Activated CD8-positive, alpha-beta T cell treated with anti-CD3 and anti-CD28 coated beads for 36 hours (primary cell): ENCODE measurements around the gene NCKAP1. TPM values are rescaled to one million over a fixed set of nuclear protein-coding genes. Genes with fewer than 3 reads are reported as not detected.

ENCODE experiments used
- ATAC-seq: fragments of 200-7000 bp; cut with Tn5 transposase; one replicate; pipeline ENCODE4 v1.10.0; 2021; ENCODE audit warnings: mild to moderate bottlenecking, moderate library complexity
- CTCF ChIA-PET: fragments of 350-600 bp; sonication (Branson Sonifier 250); formaldehyde crosslinking; loops from one replicate; lab custom pipeline; 2021; ENCODE audit warnings: antibody characterized with exemption; lab: Charles Lee
- POLR2A ChIA-PET: fragments of 350-600 bp; sonication (Branson Sonifier 250); formaldehyde crosslinking; loops from one replicate; lab custom pipeline; 2021; ENCODE audit warnings: antibody characterized with exemption; lab: Charles Lee
- DNase-seq: peaks from one replicate; pipeline ENCODE4 v3.0.0-alpha.2; 2020
- H3K27ac Mint-ChIP-seq: one replicate; pipeline ENCODE4 v1.8.0; 2021; ENCODE audit warnings: mild to moderate bottlenecking, mixed read lengths
- H3K27me3 Mint-ChIP-seq: one replicate; pipeline ENCODE4 v1.8.0; 2021; ENCODE audit warnings: mixed read lengths
- H3K36me3 Mint-ChIP-seq: one replicate; pipeline ENCODE4 v1.8.0; 2021; ENCODE audit warnings: low read depth, mixed read lengths
- H3K4me1 Mint-ChIP-seq: one replicate; pipeline ENCODE4 v1.8.0; 2021; ENCODE audit warnings: low read depth, mixed read lengths
- H3K4me3 Mint-ChIP-seq: one replicate; pipeline ENCODE4 v1.8.0; 2021; ENCODE audit warnings: mild to moderate bottlenecking, moderate library complexity, mixed read lengths
- H3K9me3 Mint-ChIP-seq: one replicate; pipeline ENCODE4 v1.8.0; 2021; ENCODE audit warnings: mixed read lengths
- intact Hi-C: fragments of 100-400 bp; cut with micrococcal nuclease; formaldehyde crosslinking; loops from one replicate; pipeline ENCODE4 v1.10.0; 2022
- total RNA-seq, 2 experiments: library from RNA; stranded (reverse); gene quantifications; one replicate each; pipeline ENCODE4 v1.2.3, GENCODE V29; 2021
- TF ChIP-seq, protein P1 (sequence below): fragments of 200-600 bp; IDR thresholded peaks from one replicate; pipeline ENCODE4 v1.8.0; 2022; ENCODE audit warnings: antibody characterized with exemption, mild to moderate bottlenecking

Gene NCKAP1
- total RNA-seq, 2 experiments from 2014 or later = 3.1 to 3.9 TPM

DNA sequence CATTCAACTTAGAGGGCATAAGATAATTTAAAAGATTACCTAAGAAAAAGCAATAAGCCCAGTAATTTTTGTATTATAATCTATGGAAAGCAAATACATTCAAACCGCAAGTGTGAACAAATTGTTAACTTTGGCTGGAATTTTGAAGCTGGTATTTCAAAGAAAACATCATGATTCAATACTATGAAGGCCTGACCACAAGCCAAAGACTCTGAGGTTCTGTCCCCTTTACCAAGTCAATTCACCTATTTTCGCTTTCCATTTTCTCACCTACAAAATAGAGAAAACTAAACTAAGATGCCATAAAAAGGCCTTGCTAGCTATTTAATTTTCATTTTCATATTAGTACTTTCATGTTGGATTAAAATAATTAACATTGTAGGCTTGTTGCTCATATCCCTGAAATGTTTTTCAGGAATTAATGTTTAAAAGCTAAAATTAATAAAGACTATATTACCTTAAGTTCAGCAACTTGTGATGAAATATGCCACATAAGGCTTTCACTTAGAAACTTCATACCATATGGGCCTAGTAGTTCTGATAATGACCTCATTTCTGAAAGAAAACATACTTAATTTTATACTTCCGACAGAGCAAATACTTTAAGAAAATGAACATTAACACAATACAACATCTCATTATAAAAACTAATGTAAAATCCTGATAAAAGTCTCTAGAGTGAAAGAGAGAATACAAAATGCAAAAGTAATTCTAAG, 86.2 kb downstream of the NCKAP1 start:
- no peaks in the 10 kb centered on the region for H3K9me3 Mint-ChIP-seq
- intact Hi-C loops = no loop called here
- DNase-seq (peak; percentile 37), ATAC-seq (peak; percentile 79)
- ChIA-PET CTCF (no interaction called here), POLR2A (no interaction called here)
- H3K27ac Mint-ChIP-seq = no peak overlapping the region
- peaks cover 2% of the 10 kb centered on the region for H3K36me3 Mint-ChIP-seq
- H3K4me3 Mint-ChIP-seq = no peak overlapping the region
- TF ChIP-seq, protein P1, sequence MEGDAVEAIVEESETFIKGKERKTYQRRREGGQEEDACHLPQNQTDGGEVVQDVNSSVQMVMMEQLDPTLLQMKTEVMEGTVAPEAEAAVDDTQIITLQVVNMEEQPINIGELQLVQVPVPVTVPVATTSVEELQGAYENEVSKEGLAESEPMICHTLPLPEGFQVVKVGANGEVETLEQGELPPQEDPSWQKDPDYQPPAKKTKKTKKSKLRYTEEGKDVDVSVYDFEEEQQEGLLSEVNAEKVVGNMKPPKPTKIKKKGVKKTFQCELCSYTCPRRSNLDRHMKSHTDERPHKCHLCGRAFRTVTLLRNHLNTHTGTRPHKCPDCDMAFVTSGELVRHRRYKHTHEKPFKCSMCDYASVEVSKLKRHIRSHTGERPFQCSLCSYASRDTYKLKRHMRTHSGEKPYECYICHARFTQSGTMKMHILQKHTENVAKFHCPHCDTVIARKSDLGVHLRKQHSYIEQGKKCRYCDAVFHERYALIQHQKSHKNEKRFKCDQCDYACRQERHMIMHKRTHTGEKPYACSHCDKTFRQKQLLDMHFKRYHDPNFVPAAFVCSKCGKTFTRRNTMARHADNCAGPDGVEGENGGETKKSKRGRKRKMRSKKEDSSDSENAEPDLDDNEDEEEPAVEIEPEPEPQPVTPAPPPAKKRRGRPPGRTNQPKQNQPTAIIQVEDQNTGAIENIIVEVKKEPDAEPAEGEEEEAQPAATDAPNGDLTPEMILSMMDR = no peak
- H3K4me1 Mint-ChIP-seq = peaks cover 12% of the 10 kb centered on the region
- no peaks in the 10 kb centered on the region for H3K27me3 Mint-ChIP-seq

DNA sequence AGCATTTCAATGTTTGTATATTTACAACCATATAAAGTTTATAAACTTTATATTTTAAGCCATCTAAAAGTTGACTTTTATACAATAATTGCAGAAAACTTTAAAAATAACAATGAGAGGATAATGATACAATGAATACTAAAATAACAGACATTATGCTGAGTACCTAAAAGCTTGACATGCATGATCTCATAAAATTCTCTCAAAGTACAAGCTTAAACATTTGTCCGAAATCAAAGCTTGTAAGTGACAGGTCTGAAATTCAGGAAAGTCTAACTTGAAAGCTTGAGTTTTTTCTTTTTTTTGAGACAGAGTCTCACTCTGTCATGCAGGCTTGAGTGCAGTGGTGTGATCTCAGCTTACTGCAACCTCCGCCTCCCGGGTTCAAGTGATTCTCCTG, 87.7 kb downstream of the NCKAP1 start:
- Mint-ChIP-seq H3K4me3 (no peak overlapping the region), H3K27me3 (no peaks in the 10 kb centered on the region), H3K9me3 (no peaks in the 10 kb centered on the region), H3K36me3 (peaks cover 2% of the 10 kb centered on the region), H3K4me1 (peaks cover 12% of the 10 kb centered on the region), H3K27ac (no peak overlapping the region)
- TF ChIP-seq, protein P1 = no peak
- intact Hi-C loops = no loop called here
- DNase-seq (no peak), ATAC-seq (no peak)
- ChIA-PET CTCF (no interaction called here), POLR2A (interaction anchor here (1.0 kb wide), 1 partner anchor 9 kb away, joined by 3 read pairs; no protein-coding TSS in a partner anchor)

DNA sequence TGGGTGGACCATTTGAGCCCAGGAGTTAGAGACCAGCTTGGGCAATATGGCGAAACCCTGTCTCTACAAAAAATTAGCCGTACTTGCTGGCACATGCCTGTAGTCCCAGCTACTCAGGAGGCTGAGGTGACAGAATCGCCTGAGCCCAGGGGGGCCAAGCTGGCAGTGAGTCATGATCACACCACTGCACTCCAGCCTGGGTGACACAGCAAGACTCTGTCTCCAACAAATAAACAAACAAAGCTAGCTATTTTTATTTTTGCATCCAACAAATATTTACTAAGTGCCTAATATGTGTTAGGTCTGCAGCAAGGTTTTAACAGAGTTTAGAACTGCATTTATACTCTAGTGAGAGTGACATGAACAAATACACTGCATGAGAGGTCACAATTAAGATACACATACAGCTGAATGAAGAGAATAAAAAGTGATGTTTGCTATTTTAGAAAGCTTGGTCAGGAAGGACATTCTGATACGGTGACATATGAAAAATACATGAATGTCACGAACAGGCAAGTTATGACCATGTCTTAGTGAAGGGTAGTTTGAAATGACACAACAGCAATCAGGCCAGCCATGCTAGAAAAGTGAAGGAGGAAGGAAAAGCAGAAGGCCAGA, 88.6 kb downstream of the NCKAP1 start:
- intact Hi-C loops = no loop called here
- Mint-ChIP-seq H3K36me3 (peaks cover 2% of the 10 kb centered on the region), H3K27me3 (no peaks in the 10 kb centered on the region), H3K9me3 (no peaks in the 10 kb centered on the region), H3K4me1 (peaks cover 12% of the 10 kb centered on the region), H3K27ac (no peak overlapping the region), H3K4me3 (no peak overlapping the region)
- ChIA-PET CTCF (interaction anchor here (1.9 kb wide), 1 partner anchor 30 kb away, joined by 6 read pairs; no protein-coding TSS in a partner anchor), POLR2A (no interaction called here)
- TF ChIP-seq, protein P1 = no peak
- DNase-seq = peak; percentile 27
- peak; percentile 74 for ATAC-seq

DNA sequence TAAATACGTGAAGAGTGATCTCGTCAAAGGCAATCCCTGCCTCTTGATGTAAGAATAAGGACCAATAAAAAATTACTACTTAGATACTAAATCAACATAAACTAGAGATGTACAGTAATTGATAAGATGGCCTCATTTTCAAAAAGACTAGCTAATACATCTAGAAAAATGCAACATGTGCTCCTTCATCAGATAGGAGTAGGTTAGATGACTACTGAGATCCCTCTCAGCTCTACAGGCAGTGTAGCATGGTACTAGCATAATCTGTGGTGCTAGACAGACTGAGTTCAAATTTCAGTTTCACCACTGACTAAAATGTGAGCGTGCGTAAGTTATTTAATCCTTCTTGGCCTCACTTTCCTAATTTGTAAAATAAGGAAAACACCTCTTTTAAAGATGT, 89.2 kb downstream of the NCKAP1 start:
- ATAC-seq (no peak), DNase-seq (no peak)
- no peaks in the 10 kb centered on the region for H3K9me3 Mint-ChIP-seq
- intact Hi-C loops = no loop called here
- no peaks in the 10 kb centered on the region for H3K27me3 Mint-ChIP-seq
- H3K4me3 Mint-ChIP-seq = no peak overlapping the region
- H3K4me1 Mint-ChIP-seq = peaks cover 12% of the 10 kb centered on the region
- TF ChIP-seq, protein P1 = no peak
- H3K27ac Mint-ChIP-seq = no peak overlapping the region
- peaks cover 2% of the 10 kb centered on the region for H3K36me3 Mint-ChIP-seq
- ChIA-PET POLR2A (no interaction called here), CTCF (interaction anchor here (1.9 kb wide), 1 partner anchor 31 kb away, joined by 6 read pairs; no protein-coding TSS in a partner anchor)

DNA sequence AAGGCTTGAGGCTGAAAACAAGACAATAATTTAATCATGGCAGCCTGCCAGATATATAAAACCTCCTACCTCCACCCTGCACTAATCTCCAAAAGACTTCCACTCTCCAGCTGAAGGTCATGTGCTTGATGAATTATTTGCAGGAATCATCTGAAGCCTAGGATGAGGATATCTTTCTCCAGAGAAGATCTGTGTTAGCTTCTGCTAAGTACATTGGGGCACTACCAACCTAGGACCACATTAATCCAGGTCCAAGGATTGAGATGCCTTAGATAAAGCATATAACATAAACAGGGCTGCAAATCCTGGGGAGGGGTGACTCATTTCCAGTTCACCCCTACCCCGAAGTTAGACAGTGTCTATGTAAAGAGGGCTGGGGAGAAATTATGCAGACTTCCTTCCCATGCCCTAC, 91.3 kb downstream of the NCKAP1 start:
- Mint-ChIP-seq H3K4me3 (no peak overlapping the region), H3K36me3 (no peaks in the 10 kb centered on the region), H3K27me3 (no peaks in the 10 kb centered on the region), H3K4me1 (peaks cover 5% of the 10 kb centered on the region), H3K27ac (no peak overlapping the region), H3K9me3 (no peaks in the 10 kb centered on the region)
- ChIA-PET CTCF (no interaction called here), POLR2A (no interaction called here)
- DNase-seq (no peak), ATAC-seq (no peak)
- intact Hi-C loops = no loop called here
- TF ChIP-seq, protein P1 = no peak
